ENCODE results near the gene CYB5R3.
"Not testable (repeated sequence)": the region's sequence is repeated elsewhere in the genome, so short reads cannot be mapped to it uniquely, and the experiment has no call there.

GRCh38 chr22:42673071-42673470 lies 23.9 kb upstream of the CYB5R3 start:
- not testable (repeated sequence) for TF ChIP-seq CTCF, POLR2A (IDR thresholded peaks at IDR 0.05)
